ENCODE data around the gene ZBTB40.

GRCh38 chr1:22531251-22531650 lies 79.6 kb downstream of the ZBTB40 start:
- TF ChIP-seq, protein P1, sequence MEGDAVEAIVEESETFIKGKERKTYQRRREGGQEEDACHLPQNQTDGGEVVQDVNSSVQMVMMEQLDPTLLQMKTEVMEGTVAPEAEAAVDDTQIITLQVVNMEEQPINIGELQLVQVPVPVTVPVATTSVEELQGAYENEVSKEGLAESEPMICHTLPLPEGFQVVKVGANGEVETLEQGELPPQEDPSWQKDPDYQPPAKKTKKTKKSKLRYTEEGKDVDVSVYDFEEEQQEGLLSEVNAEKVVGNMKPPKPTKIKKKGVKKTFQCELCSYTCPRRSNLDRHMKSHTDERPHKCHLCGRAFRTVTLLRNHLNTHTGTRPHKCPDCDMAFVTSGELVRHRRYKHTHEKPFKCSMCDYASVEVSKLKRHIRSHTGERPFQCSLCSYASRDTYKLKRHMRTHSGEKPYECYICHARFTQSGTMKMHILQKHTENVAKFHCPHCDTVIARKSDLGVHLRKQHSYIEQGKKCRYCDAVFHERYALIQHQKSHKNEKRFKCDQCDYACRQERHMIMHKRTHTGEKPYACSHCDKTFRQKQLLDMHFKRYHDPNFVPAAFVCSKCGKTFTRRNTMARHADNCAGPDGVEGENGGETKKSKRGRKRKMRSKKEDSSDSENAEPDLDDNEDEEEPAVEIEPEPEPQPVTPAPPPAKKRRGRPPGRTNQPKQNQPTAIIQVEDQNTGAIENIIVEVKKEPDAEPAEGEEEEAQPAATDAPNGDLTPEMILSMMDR (IDR thresholded peaks at IDR 0.05) = no peak
- no peak for TF ChIP-seq POLR2A (IDR thresholded peaks at IDR 0.05)

Measured in Peyer's patch (tissue), 4 donors.